ENCODE measurements around the gene MGAM2. TPM values are rescaled to one million over a fixed set of nuclear protein-coding genes. Genes with fewer than 3 reads are reported as not detected.

Gene MGAM2
- total and polyA plus RNA-seq, 2 of the 8 experiments (the other 6 are each of a cell fraction or from before 2014, with no cell fraction given), result 0.02 TPM; not detected in 1

- Histone ChIP-seq H3K4me1 (replicated peaks in 1 of 4; ENCODE audit: control insufficient read depth in 3 of 4, insufficient read depth in 4 of 4, low read length in 3 of 4) (no peaks in the 10 kb centered on the region), H3K9me3 (ENCODE audit: insufficient read depth in 2 of 2, low read depth in 1 of 2, low read length in 1 of 2) (no peaks in the 10 kb centered on the region), H3K23me2 (ENCODE audit: low read depth, low read length) (no peaks in the 10 kb centered on the region), H4K91ac (replicated peaks; ENCODE audit: insufficient read length, low read length) (no peak overlapping the region), H2BK15ac (ENCODE audit: low read length) (no peak overlapping the region), H3K79me1 (ENCODE audit: low read depth, low read length) (no peaks in the 10 kb centered on the region), H3K4ac (replicated peaks; ENCODE audit: insufficient read length, low read depth, low read length) (no peak overlapping the region), H2BK12ac (ENCODE audit: low read depth, low read length) (no peak overlapping the region), H4K5ac (ENCODE audit: insufficient read length, low read depth, low read length) (no peak overlapping the region), H2AK5ac (ENCODE audit: low read depth, low read length) (no peak overlapping the region), H3K4me3 (ENCODE audit: extremely low read depth in 1 of 4, insufficient read depth in 2 of 4, low read depth in 3 of 4, low read length in 4 of 4) (no peak overlapping the region), H3K4me2 (ENCODE audit: insufficient read depth in 1 of 2, low read depth in 2 of 2, low read length in 2 of 2) (no peak overlapping the region), H2BK120ac (replicated peaks; ENCODE audit: low read depth, low read length) (no peak overlapping the region), H3K36me3 (ENCODE audit: control insufficient read depth in 2 of 4, insufficient read depth in 4 of 4, low read length in 3 of 4) (no peaks in the 10 kb centered on the region), H3K56ac (replicated peaks; ENCODE audit: insufficient read length, low read depth, low read length) (no peak overlapping the region), H3K14ac (ENCODE audit: insufficient read length) (no peak overlapping the region), H3K27me3 (replicated peaks in 1 of 4; ENCODE audit: control insufficient read depth in 3 of 4, extremely low read depth in 1 of 4, insufficient read depth in 3 of 4, low read length in 3 of 4) (no peaks in the 10 kb centered on the region), H4K8ac (ENCODE audit: extremely low read depth, insufficient read depth, low read length) (no peak overlapping the region), H3K9ac (replicated peaks in 1 of 4; ENCODE audit: extremely low read depth in 1 of 4, low read depth in 3 of 4, low read length in 3 of 4) (no peak overlapping the region), H2AFZ (ENCODE audit: low read length) (no peak overlapping the region), H3K23ac (ENCODE audit: insufficient read length) (no peak overlapping the region), H3K79me2 (ENCODE audit: control insufficient read depth in 1 of 2, insufficient read depth in 2 of 2, low read length in 2 of 2) (no peaks in the 10 kb centered on the region), H3K18ac (ENCODE audit: extremely low read depth, low read length) (no peak overlapping the region), H3K27ac (ENCODE audit: low read depth, low read length) (no peak overlapping the region), H4K20me1 (replicated peaks in 1 of 2; ENCODE audit: control insufficient read depth in 1 of 2, insufficient read depth in 2 of 2, low read length in 2 of 2) (no peaks in the 10 kb centered on the region), H2BK5ac (ENCODE audit: low read depth, low read length) (no peak overlapping the region), H2BK20ac (ENCODE audit: low read length) (no peak overlapping the region)
- ChIA-PET POLR2A (ENCODE audit: partially characterized antibody) (no interaction called here), CTCF (ENCODE audit: partially characterized antibody) (interaction anchor here (0.5 to 10.4 kb wide), 5 partner anchors 14 to 120 kb away, joined by 3 to 82 read pairs (median 4); partner anchors contain the start of gene TAS2R38)
- 91% methylated on average over 6 of the region's 6 CpGs; no CpG with 5 or more reads in 1 of the 2 experiments for WGBS, 2 experiments (ENCODE audit: extremely low coverage in 1 of 2, insufficient coverage in 1 of 2, insufficient read length in 1 of 2, insufficient replicate concordance in 2 of 2, low coverage in 1 of 2, low lambda C conversion rate in 2 of 2, missing lambda C conversion rate in 1 of 2)
- FAIRE-seq, result no peak
- no peak for DNase-seq (ENCODE audit: low read depth in 1 of 2, low spot score in 2 of 2)
- TF ChIP-seq, protein P1, sequence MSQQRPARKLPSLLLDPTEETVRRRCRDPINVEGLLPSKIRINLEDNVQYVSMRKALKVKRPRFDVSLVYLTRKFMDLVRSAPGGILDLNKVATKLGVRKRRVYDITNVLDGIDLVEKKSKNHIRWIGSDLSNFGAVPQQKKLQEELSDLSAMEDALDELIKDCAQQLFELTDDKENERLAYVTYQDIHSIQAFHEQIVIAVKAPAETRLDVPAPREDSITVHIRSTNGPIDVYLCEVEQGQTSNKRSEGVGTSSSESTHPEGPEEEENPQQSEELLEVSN (IDR thresholded peaks at IDR 0.05), result no peak
- TF ChIP-seq NANOG (IDR thresholded peaks at IDR 0.05; ENCODE audit: insufficient read depth, low read depth, low read length, poor library complexity, severe bottlenecking), result no peak
- no peak for TF ChIP-seq ZNF274 (IDR thresholded peaks at IDR 0.05; ENCODE audit: borderline replicate concordance, extremely low read depth, low read length)
- TF ChIP-seq ASH2L (IDR thresholded peaks at IDR 0.05; ENCODE audit: low read length), result no peak
- TF ChIP-seq EGR1 (IDR thresholded peaks at IDR 0.05; ENCODE audit: borderline replicate concordance, low read depth, low read length), result no peak
- TF ChIP-seq SRF (IDR thresholded peaks at IDR 0.05; ENCODE audit: low read depth, low read length), result no peak
- TF ChIP-seq POLR2A (IDR thresholded peaks at IDR 0.05; ENCODE audit: control extremely low read depth in 1 of 2, low read depth in 2 of 2, low read length in 2 of 2), result no peak
- TF ChIP-seq HDAC2 (IDR thresholded peaks at IDR 0.05; ENCODE audit: borderline replicate concordance in 1 of 2, low read depth in 2 of 2, low read length in 2 of 2), result no peak
- no peak for TF ChIP-seq YY1 (IDR thresholded peaks at IDR 0.05; ENCODE audit: low read depth, low read length)
- TF ChIP-seq RFX5 (IDR thresholded peaks at IDR 0.05; ENCODE audit: borderline replicate concordance, low read depth, low read length), result no peak
- TF ChIP-seq HDAC6 (IDR thresholded peaks at IDR 0.05; ENCODE audit: low read depth, low read length), result no peak
- no peak for TF ChIP-seq NRF1 (IDR thresholded peaks at IDR 0.05; ENCODE audit: low read depth, low read length)
- no peak for TF ChIP-seq GTF2F1 (IDR thresholded peaks at IDR 0.05; ENCODE audit: borderline replicate concordance, low read depth, low read length)
- TF ChIP-seq TAF7 (optimal IDR thresholded peaks at IDR 0.05; ENCODE audit: borderline replicate concordance, low read depth, low read length), result no peak
- no peak for TF ChIP-seq SP2 (IDR thresholded peaks at IDR 0.05; ENCODE audit: low read length)
These were observed 16.7 kb upstream of the MGAM2 start for GRCh38 chr7:142094861-142095260.

Measured in H1 (cell line).